NOMO-1 treated with dmso at 0.1 percent for 144 hours (cell line): ENCODE results near the gene TIMM13.
"Not testable (repeated sequence)": the region's sequence is repeated elsewhere in the genome, so short reads cannot be mapped to it uniquely, and the experiment has no call there.

Source experiments
- DNase-seq: peaks from one replicate; lab custom pipeline; 2025; ENCODE audit not compliant: unreplicated experiment; lab: John Stamatoyannopoulos, UW

TIMM13 gene

DNA sequence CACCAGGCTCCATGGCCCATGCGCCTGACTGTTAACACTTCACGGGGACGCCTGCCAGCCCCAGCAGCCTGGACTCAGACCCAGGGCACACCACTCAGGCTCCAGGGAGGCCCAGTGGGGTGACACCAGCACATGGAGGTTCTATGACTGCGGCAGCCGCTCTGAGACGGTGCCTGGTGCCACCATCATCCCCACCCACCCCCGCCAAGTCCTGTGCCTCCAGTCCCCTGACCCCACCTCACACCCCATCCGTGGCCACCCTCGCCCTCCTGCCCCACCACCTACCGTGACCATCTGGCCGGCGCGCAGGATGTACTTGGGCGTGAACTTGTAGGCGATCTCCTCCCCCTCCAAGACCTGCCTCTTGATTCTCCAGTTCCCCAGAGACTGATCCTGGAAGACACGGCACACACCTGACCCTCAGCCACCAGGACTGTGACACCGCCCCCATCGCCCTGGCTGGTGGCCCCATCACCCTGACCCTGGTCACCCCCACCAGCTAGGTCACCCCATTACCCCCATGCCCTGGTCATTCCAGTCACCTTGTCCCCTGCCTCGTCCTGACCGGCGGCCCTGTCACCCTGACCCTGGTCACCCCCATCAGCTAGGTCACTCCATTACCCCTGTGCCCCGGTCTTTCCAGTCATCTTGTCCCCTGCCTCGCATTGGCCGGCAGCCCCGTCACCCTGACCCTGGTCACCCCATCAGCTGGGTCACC, 4.9 kb upstream of the TIMM13 start:
- no peak for DNase-seq

DNA sequence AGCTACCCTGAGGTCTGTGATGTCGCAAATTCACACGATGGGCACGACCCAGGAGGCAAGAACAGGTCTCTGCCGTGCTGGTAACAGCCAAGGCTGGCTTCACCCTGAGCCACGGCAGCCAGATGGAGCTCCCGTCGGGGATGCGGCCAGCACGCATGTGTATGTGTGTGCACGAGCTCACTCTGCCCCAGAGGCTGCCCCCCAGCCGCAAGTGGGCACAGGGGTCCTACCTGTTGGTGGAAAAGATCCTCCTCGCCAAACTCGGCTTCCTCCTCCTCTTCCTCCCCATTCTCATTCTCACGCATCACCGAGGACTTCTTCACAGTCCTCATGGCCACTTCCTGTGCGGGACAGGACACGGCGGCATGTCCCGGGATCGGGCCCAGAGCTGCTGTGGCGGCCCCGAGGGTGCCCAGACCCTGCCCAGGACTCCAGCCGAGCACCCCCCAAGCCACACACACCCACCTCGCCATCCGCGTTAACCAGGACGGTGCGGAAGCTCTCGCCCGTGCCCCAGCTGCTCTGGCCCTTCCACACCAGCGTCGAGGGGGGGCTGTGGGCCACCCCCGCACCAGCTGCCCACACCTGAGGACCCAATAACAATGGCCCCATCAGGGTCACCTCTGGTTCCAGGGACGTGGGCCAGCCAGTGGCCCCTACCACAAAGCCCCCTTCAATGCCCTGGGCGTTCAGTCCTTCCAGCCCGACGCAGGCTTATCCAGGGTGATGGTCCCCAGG, 4.1 kb upstream of the TIMM13 start:
- DNase-seq, result no peak

GRCh38 chr19:2429917-2430535, 2.6 kb upstream of the TIMM13 start:
- DNase-seq, result no peak

DNA sequence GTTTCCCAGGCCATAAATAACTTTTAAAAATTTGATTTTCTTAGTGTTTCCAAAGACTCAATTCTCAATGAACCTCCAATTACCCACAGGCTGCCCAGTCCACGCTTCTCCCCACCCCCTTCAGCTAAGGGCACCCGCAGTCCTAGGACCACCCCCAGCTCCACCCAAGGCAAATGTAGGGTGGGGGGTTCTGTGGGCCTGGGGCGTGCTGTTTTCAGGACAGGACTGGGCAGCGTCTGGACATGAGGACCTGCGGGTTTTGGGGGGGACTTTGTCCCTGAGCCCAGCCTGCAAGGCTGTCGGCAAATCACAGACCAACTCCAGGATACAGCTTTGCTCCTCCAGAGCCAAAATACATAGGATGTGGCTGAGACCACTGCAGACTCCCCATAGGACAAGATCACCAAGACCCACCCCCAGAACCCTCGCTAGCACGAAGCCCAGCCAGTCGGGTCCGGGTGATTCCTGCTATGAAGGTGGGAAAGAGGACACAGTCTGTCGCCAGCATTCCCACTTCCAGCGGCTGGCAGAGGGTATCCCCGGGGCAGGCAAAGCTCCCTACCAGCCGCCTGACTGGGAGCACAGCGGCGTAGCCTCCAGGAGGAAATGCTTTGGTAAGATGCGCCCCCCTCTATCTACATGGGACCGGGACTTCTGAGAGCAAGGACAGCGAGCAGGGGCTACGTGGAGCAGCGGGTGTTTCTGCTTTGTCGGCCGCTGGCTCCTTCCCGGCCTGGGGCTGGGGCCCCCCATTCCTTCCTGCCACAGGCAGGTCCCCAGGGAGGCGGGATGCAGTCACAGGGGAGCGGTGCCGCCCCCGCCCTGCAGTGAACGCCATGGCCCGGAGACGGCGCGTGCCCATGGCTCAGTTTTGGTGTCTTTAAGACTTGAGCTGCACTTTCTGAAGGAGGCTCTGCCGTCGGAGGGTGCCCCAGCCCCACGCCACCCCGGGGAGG, 1.6 kb upstream of the TIMM13 start:
- DNase-seq, result no peak

DNA sequence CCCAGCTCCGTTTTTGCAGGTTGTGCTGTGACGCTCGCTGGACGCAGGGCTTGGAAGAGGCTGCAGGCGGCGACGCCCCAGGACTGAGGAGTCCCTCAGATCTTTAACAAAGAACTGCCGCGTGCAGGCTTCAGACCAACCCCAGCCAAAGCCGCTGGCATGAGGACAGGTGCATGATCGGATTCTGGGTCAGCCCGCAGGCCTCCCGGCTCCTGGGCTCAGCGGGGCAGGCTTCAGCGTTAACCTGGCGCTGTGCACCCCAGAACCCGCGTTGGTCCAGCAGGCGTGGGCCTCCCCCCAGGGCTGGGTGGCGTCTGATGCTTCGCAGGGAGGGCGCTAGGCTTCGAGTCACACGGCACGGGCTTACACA, 920 bp upstream of the TIMM13 start:
- DNase-seq, result no peak

DNA sequence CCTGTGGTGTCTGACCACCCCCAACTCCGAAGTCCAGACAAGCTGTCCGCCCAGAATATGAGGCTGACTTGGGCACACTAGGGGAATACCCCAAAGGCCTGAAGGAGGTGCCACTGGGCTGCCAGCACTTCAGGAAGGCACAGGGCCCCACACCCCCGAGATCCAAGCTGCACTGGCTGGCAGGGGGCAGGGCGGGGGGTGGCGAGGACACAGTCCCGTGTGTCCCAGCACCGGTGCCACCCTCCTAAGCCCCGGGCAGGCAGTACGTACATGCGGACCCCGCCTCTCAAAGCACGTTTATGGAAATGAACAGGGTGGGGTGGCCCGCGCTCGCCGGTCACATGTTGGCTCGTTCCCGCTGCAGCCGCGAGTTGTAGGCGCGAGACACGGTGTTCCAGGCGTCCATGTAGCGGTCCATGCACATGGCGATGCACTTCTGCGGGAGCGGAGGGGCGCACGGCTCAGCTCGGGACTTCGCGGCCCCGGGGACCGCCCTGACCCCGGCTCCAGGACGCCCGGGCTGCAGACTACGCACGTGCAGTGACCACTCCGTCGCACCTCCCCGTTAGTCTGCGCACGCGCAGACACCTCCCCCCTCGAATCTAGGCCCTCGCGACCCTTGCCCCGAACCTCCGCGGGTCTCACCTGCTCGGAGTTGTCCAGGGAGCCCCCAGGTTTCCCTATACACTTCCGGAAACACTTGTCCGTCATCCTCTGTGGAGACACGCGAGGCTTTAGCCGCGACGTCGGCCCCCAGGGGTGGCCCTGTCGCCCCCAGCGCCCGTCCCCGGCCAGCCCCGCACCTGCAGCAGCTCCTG, 566 bp downstream of the TIMM13 start:
- DNase-seq, result no peak

DNA sequence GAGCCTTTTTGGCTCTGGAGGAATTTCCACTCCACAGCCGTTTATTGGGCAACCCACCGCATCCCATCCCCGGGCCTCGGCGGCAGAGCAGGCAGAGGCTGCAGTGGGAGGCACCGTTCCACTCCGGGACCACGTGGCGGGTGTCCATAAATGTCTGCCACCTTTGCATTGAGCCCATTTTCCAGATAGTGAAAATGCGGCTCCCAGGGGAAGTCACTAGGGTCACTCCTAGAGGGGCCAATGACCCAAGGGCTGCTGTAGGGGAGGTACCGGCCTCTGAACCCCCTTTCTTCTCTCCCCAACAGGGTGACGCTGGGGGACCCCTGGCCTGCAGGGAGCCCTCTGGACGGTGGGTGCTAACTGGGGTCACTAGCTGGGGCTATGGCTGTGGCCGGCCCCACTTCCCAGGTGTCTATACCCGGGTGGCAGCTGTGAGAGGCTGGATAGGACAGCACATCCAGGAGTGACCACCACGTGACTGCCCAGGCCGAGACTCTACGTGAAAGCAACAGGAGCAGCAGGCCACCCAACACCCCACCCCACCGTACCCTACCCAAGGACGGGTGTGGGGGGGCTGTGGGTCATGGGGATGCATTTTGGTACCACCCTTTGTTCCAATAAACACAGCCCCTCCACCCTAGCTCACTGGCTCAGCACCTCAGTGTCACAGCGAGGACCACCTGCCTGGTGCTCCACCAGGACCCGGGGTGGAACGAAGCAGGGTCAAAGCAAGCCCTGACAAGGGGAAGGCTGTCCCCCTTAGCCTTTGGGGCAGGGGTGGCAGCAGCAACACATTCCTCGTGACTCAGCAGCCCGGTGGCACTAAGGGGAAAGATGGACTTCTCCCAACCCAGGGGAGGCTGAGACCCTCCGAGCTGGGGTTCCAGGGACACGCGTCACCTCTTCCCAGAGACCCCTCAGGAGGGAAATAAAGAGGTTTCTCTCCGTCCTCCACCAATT, 1.5 kb downstream of the TIMM13 start:
- no peak for DNase-seq

- no peak for DNase-seq
These were observed 2.4 kb downstream of the TIMM13 start for GRCh38 chr19:2424686-2425621.

DNA sequence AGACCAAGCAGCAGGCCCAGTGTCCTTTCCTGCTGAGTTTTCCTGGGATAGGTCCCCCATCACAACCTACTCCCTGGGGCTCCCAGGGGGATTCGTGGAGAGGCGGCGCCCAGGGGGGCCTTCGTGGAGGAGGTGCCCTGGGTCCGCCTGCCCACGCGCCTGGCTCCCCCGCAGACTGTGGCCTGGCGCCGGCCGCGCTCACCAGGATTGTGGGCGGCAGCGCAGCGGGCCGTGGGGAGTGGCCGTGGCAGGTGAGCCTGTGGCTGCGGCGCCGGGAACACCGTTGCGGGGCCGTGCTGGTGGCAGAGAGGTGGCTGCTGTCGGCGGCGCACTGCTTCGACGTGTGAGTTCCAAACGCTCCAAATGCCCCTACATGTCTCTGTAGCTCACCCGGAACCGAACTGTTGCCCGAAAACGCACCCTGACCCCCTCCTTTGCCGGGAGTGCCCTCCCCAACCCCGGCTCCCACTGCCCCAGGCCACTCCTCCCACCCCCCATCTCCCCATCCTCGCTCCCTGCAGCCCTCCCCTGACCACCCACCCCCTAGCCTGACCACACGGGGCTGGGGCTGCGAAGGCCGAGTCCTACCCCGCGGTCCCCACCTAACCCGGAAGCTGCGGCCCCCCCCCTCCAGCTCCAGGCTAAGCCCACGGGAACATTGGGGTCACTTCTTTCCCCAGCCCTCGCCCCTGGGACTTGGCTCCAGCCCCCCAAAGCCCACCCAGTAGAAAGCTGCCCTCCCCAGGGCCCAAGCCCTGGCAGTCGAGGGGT, 3.3 kb downstream of the TIMM13 start:
- no peak for DNase-seq

DNA sequence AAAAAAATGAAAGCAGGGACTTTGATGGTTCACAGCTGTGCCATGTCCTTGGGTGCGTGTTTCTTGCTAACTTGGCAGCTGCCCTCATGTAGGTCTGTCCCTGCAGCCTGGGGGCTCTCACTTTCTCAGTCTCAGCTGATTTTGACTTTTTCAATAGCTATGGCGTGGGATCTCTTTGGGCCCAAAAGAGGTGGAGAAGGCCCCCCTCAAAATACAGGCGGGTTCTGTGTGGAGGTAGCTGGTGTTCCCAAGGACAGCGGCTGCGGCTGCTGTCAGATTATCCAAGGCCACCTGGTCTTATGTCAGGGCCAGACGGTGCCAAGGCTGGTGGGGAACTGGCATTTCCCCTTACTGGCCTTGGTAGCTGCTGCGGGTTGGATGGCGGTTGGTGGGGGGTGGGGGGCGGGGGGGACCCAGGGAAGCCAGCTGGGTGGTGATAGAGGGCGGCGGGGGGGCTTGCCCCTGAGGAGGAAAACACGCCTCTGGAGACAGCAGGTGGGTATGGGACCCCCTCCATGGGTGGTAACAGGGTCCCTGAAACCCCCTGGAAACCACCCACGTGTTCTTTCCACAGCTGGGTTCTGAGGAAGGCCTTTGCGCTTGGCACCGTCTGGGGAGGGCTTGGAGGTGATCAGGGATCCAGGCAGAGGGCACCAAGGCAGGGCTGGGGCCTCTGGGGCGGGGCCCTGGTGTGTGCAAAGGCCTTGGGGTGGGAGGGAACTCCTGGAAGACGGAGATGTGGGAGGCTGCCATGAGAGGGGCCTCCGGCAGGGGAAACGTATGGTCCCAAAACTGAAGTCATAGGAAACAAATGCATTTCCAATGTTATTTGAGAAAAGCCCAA, 4.1 kb downstream of the TIMM13 start:
- DNase-seq, result no peak

DNA sequence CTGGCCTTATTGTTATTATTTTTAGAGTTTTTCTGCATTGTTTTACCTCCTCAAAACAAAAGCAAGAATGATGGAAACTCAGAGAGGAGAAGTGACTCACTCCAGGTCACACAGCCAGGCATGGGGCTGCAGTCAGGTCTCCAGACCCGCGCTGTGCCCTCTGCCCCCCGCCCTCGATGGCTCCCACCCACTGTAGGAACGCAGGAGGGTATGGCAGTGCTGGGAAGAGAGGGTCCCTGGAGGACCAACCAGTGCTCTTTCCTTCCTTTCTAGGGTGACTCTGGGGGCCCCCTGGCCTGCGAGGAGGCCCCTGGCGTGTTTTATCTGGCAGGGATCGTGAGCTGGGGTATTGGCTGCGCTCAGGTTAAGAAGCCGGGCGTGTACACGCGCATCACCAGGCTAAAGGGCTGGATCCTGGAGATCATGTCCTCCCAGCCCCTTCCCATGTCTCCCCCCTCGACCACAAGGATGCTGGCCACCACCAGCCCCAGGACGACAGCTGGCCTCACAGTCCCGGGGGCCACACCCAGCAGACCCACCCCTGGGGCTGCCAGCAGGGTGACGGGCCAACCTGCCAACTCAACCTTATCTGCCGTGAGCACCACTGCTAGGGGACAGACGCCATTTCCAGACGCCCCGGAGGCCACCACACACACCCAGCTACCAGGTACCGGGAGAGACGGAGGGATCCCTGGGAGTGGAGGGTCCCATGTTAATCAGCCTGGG, 5.6 kb downstream of the TIMM13 start:
- DNase-seq, result no peak

- DNase-seq, result no peak
These were observed 6.9 kb downstream of the TIMM13 start for GRCh38 chr19:2420490-2420889.

- no peak for DNase-seq
These were observed 7.6 kb downstream of the TIMM13 start for GRCh38 chr19:2419754-2420153.

DNA sequence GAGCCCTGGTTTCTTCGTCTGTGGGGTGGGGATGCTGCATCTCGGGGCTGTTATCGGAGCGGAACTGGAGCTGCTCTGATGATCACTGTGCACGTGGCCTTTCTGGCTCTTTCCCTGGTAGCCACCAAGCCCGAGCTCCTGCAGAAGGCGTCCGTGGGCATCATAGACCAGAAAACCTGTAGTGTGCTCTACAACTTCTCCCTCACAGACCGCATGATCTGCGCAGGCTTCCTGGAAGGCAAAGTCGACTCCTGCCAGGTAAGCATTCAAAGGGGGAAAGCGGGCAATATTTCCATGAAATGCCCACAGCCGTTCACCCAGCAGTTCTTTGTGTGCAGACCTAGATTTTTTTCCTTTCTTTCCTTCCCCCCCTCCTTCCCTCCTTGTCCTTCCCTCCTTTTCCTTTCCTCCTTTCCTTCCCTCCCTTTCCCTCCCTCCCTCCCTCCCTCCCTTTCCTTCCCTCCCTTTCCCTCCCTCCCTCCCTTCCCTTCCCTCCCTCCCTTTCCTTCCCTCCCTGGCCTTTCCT, 9.4 kb downstream of the TIMM13 start:
- no peak for DNase-seq

DNA sequence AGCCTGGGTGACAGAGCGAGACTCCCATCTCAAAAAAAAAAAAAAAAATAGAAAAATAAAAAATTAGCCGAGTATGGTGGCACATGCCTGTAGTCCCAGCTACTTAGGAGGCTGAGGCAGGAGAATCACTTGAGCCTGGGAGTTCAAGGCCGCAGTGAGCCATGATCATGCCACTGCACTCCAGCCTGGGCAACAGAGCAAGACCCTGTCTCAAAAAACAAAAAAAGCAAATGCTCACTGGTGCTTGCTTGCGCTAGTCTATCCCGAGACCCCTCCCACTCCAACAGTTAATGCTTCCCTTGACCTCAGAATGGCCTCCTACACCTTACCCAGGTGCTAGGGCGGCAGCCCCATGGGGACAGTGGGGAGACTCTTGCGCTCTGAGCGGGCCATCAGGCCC, 9.9 kb downstream of the TIMM13 start:
- DNase-seq, result not testable (repeated sequence)
